ENCODE data around the gene MFAP1.

DNA sequence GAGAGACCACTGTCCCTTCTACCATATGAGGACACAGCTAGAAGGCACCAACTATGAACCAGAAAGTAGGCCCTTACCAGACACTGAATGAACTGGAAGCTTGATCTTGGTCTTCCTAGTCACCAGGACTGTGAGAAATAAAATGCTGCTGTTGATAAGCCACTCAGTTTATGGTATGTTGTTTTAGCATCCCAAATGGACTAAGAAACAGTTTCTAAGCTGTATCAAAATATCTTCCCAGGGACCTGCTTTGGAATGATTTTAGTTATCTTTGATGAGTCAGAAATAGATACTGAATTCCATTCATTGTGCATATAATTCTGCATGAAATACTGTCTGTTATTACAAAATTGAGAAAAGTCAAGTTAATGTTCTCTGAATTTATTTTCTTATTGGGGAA, 20.9 kb upstream of the MFAP1 start:
- TF ChIP-seq, protein P1, sequence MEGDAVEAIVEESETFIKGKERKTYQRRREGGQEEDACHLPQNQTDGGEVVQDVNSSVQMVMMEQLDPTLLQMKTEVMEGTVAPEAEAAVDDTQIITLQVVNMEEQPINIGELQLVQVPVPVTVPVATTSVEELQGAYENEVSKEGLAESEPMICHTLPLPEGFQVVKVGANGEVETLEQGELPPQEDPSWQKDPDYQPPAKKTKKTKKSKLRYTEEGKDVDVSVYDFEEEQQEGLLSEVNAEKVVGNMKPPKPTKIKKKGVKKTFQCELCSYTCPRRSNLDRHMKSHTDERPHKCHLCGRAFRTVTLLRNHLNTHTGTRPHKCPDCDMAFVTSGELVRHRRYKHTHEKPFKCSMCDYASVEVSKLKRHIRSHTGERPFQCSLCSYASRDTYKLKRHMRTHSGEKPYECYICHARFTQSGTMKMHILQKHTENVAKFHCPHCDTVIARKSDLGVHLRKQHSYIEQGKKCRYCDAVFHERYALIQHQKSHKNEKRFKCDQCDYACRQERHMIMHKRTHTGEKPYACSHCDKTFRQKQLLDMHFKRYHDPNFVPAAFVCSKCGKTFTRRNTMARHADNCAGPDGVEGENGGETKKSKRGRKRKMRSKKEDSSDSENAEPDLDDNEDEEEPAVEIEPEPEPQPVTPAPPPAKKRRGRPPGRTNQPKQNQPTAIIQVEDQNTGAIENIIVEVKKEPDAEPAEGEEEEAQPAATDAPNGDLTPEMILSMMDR (IDR thresholded peaks at IDR 0.05), result no peak
- TF ChIP-seq POLR2A (IDR thresholded peaks at IDR 0.05), result no peak

Measured in thyroid gland (tissue), 4 donors.